Loucy (cell line): ENCODE measurements around the gene SRGAP1.

Source experiments
- EZH2phosphoT487 ChIP-seq: fragments of 200-600 bp; IDR thresholded peaks from 2 replicates; pipeline ENCODE4 v1.6.1; 2018; ENCODE audit warnings: antibody characterized with exemption, mild to moderate bottlenecking, moderate library complexity, borderline replicate concordance
- TF ChIP-seq, protein P1 (sequence below): fragments of 200-600 bp; sonication (generic); conservative IDR thresholded peaks from 2 replicates; pipeline ENCODE4 v1.5.1; 2014; ENCODE audit warnings: mild to moderate bottlenecking, antibody characterized with exemption, low read length

DNA sequence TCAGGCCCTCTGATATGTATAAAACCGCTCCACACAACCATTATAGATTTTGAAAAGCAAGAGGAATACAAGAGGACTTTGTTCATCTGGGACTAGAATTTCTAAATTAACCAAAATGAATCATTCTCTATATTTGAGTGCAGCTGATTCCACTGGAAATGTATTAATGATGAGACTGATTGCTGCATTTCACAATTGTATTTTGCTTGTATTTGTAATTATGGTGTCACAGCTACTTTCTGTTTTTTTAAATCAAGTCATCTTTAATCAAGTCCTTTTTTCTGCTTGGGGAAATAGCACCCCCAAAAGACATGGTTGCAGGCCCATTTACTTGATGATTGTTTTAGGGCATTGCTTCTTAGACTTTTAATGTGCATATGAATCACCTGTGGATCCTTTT lies 215.2 kb downstream of the SRGAP1 start:
- TF ChIP-seq, protein P1, sequence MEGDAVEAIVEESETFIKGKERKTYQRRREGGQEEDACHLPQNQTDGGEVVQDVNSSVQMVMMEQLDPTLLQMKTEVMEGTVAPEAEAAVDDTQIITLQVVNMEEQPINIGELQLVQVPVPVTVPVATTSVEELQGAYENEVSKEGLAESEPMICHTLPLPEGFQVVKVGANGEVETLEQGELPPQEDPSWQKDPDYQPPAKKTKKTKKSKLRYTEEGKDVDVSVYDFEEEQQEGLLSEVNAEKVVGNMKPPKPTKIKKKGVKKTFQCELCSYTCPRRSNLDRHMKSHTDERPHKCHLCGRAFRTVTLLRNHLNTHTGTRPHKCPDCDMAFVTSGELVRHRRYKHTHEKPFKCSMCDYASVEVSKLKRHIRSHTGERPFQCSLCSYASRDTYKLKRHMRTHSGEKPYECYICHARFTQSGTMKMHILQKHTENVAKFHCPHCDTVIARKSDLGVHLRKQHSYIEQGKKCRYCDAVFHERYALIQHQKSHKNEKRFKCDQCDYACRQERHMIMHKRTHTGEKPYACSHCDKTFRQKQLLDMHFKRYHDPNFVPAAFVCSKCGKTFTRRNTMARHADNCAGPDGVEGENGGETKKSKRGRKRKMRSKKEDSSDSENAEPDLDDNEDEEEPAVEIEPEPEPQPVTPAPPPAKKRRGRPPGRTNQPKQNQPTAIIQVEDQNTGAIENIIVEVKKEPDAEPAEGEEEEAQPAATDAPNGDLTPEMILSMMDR: no peak
- TF ChIP-seq EZH2phosphoT487: no peak
